Mesenchymal stem cell (in vitro differentiated cells and primary cell): Measurements from ENCODE around the gene SCN2B.

Experiments
- DNase-seq: peaks from one replicate; pipeline ENCODE4 v3.0.0-alpha.2; 2013
- H2AFZ ChIP-seq: one replicate; pipeline ENCODE4 v1.6.1; 2013; ENCODE audit warnings: low read depth, mild to moderate bottlenecking, control low read depth, inconsistent platforms, low read length, moderate library complexity
- H2AK5ac ChIP-seq: 2 replicates; pipeline ENCODE4 v1.6.1; 2013; ENCODE audit warnings: low read length, moderate library complexity, mild to moderate bottlenecking, inconsistent platforms; ENCODE audit not compliant: severe bottlenecking
- H2BK120ac ChIP-seq: one replicate; pipeline ENCODE4 v1.6.1; 2013; ENCODE audit warnings: low read depth, mild to moderate bottlenecking, inconsistent platforms, low read length, moderate library complexity
- H2BK12ac ChIP-seq, 2 experiments: one replicate each; pipeline ENCODE4 v1.6.1; 2013; ENCODE audit warnings: inconsistent platforms in 2 of 2, low read length in 2 of 2, mild to moderate bottlenecking in 2 of 2, moderate library complexity in 2 of 2, control low read depth in 1 of 2
- H2BK15ac ChIP-seq: one replicate; pipeline ENCODE4 v1.6.1; 2013; ENCODE audit warnings: mild to moderate bottlenecking, low read depth, inconsistent platforms; ENCODE audit not compliant: poor library complexity, severe bottlenecking
- H2BK5ac ChIP-seq: 2 replicates; pipeline ENCODE4 v1.6.1; 2013; ENCODE audit warnings: low read depth, mild to moderate bottlenecking, low read length, control low read depth, inconsistent platforms; ENCODE audit not compliant: poor library complexity, severe bottlenecking
- H3K14ac ChIP-seq, 2 experiments: one replicate each; pipeline ENCODE4 v1.6.1; 2013; ENCODE audit warnings: inconsistent platforms in 2 of 2, low read length in 2 of 2, control low read depth in 1 of 2, mild to moderate bottlenecking in 1 of 2, moderate library complexity in 1 of 2
- H3K18ac ChIP-seq, 2 experiments: one replicate each; pipeline ENCODE4 v1.6.1; 2013; ENCODE audit warnings: inconsistent platforms in 2 of 2, low read length in 2 of 2, control low read depth in 1 of 2, low read depth in 1 of 2, mild to moderate bottlenecking in 1 of 2
- H3K23ac ChIP-seq, 2 experiments: one replicate each; pipeline ENCODE4 v1.6.1; 2013; ENCODE audit warnings: inconsistent platforms in 2 of 2, low read length in 2 of 2, mild to moderate bottlenecking in 2 of 2, moderate library complexity in 2 of 2, control low read depth in 1 of 2
- H3K27ac ChIP-seq: 2 replicates; pipeline ENCODE4 v1.5.1; 2013; ENCODE audit warnings: mild to moderate bottlenecking, moderate library complexity, low read length, control low read depth, inconsistent platforms; ENCODE audit not compliant: poor library complexity, severe bottlenecking
- H3K27me3 ChIP-seq, 2 experiments: 2 replicates each; pipeline versions ENCODE4 v1.6.1 to v1.7.0; 2013; ENCODE audit warnings: low read length in 2 of 2, mild to moderate bottlenecking in 2 of 2, moderate library complexity in 2 of 2, control low read depth in 1 of 2, inconsistent platforms in 1 of 2; ENCODE audit not compliant: control insufficient read depth in 1 of 2, insufficient read depth in 1 of 2
- H3K36me3 ChIP-seq, 2 experiments: 2 replicates each; pipeline versions ENCODE4 v1.6.1 to v1.7.0; 2013; ENCODE audit warnings: low read length in 2 of 2, control low read depth in 1 of 2, inconsistent platforms in 1 of 2, low read depth in 1 of 2, mild to moderate bottlenecking in 1 of 2; ENCODE audit not compliant: insufficient read depth in 2 of 2, control insufficient read depth in 1 of 2
- H3K4ac ChIP-seq, 2 experiments: one replicate each; pipeline ENCODE4 v1.6.1; 2013; ENCODE audit warnings: inconsistent platforms in 2 of 2, low read length in 2 of 2, mild to moderate bottlenecking in 2 of 2, moderate library complexity in 2 of 2, control low read depth in 1 of 2, low read depth in 1 of 2
- H3K4me1 ChIP-seq: 2 replicates; pipeline ENCODE4 v1.6.1; 2013; ENCODE audit warnings: low read depth, low read length, control low read depth; ENCODE audit not compliant: control insufficient read depth, insufficient read depth
- H3K4me2 ChIP-seq: 2 replicates; pipeline ENCODE4 v1.6.1; 2013; ENCODE audit warnings: low read length, mild to moderate bottlenecking, inconsistent platforms; ENCODE audit not compliant: poor library complexity, severe bottlenecking
- H3K4me3 ChIP-seq, 2 experiments: 2 replicates each; pipeline versions ENCODE4 v1.5.1 to v1.7.0; 2013; ENCODE audit warnings: low read length in 2 of 2, mild to moderate bottlenecking in 2 of 2, control low read depth in 1 of 2, low read depth in 1 of 2; ENCODE audit not compliant: insufficient read depth in 1 of 2
- H3K79me1 ChIP-seq: replicated peaks from 2 replicates; pipeline ENCODE4 v1.6.1; 2013; ENCODE audit warnings: mild to moderate bottlenecking, control low read depth, low read length, inconsistent platforms; ENCODE audit not compliant: poor library complexity, severe bottlenecking
- H3K9ac ChIP-seq: 2 replicates; pipeline ENCODE4 v1.7.0; 2013; ENCODE audit warnings: mild to moderate bottlenecking, low read length, moderate library complexity
- H3K9me3 ChIP-seq: 2 replicates; pipeline ENCODE4 v1.7.0; 2013; ENCODE audit warnings: mild to moderate bottlenecking, low read length; ENCODE audit not compliant: control insufficient read depth
- H4K8ac ChIP-seq: one replicate; pipeline ENCODE4 v1.6.1; 2013; ENCODE audit warnings: inconsistent platforms, mild to moderate bottlenecking, low read length, moderate library complexity
- H4K91ac ChIP-seq: one replicate; pipeline ENCODE4 v1.6.1; 2013; ENCODE audit warnings: mild to moderate bottlenecking, low read length, inconsistent platforms
- WGBS: methylation state at CpG from one replicate; pipeline ENCODE4 v1.1.7; 2013; ENCODE audit warnings: mixed read lengths; 5-methylcytosine and 5-hydroxymethylcytosine counted together

Gene SCN2B

GRCh38 chr11:118214210-118214914 is 37.9 kb upstream of the SCN2B start:
- Histone ChIP-seq H3K23ac (no peak overlapping the region), H4K91ac (no peak overlapping the region), H3K9me3 (no peaks in the 10 kb centered on the region), H3K4me1 (no peaks in the 10 kb centered on the region), H2AFZ (no peak overlapping the region), H3K14ac (no peak overlapping the region), H3K36me3 (no peaks in the 10 kb centered on the region), H3K79me1 (no peaks in the 10 kb centered on the region), H2BK12ac (no peak overlapping the region), H2BK120ac (no peak overlapping the region), H2AK5ac (no peak overlapping the region), H3K27me3 (peaks cover 58 to 81% of the 10 kb centered on the region in 2 experiments), H3K18ac (no peak overlapping the region), H2BK15ac (no peak overlapping the region), H3K27ac (no peak overlapping the region), H4K8ac (no peak overlapping the region), H2BK5ac (no peak overlapping the region), H3K9ac (no peak overlapping the region), H3K4ac (no peak overlapping the region), H3K4me3 (no peak overlapping the region), H3K4me2 (no peak overlapping the region)
- WGBS = 73% methylated on average over 6 of the region's 6 CpGs
- DNase-seq = no peak

- Histone ChIP-seq H3K4me1 (no peaks in the 10 kb centered on the region), H3K36me3 (no peaks in the 10 kb centered on the region), H3K4me3 (no peak overlapping the region), H2AK5ac (no peak overlapping the region), H4K8ac (no peak overlapping the region), H3K27ac (no peak overlapping the region), H3K14ac (no peak overlapping the region), H2BK12ac (no peak overlapping the region), H4K91ac (no peak overlapping the region), H3K27me3 (peaks cover 60 to 81% of the 10 kb centered on the region in 2 experiments), H3K4ac (no peak overlapping the region), H2BK15ac (no peak overlapping the region), H3K18ac (no peak overlapping the region), H2AFZ (no peak overlapping the region), H3K4me2 (no peak overlapping the region), H2BK5ac (no peak overlapping the region), H3K9ac (no peak overlapping the region), H3K23ac (no peak overlapping the region), H2BK120ac (no peak overlapping the region), H3K9me3 (no peaks in the 10 kb centered on the region), H3K79me1 (no peaks in the 10 kb centered on the region)
- WGBS = 69% methylated on average over 1 of the region's 2 CpGs
- no peak for DNase-seq
Observed at GRCh38 chr11:118213781-118214180, 37.3 kb upstream of the SCN2B start.

GRCh38 chr11:118213201-118213600 is 36.8 kb upstream of the SCN2B start:
- H2BK15ac ChIP-seq = no peak overlapping the region
- H3K9me3 ChIP-seq = no peaks in the 10 kb centered on the region
- peaks cover 63 to 87% of the 10 kb centered on the region in 2 experiments for H3K27me3 ChIP-seq
- H3K18ac ChIP-seq = no peak overlapping the region
- no peak overlapping the region for H3K14ac ChIP-seq
- H3K4ac ChIP-seq = no peak overlapping the region
- H2AFZ ChIP-seq = no peak overlapping the region
- no peak overlapping the region for H3K4me2 ChIP-seq
- no peaks in the 10 kb centered on the region for H3K79me1 ChIP-seq
- H2BK12ac ChIP-seq = no peak overlapping the region
- no peak for DNase-seq
- no peak overlapping the region for H3K9ac ChIP-seq
- H3K27ac ChIP-seq = no peak overlapping the region
- no peak overlapping the region for H2BK120ac ChIP-seq
- no peaks in the 10 kb centered on the region for H3K4me1 ChIP-seq
- no peak overlapping the region for H3K23ac ChIP-seq
- no peak overlapping the region for H2BK5ac ChIP-seq
- no peak overlapping the region for H4K8ac ChIP-seq
- no peak overlapping the region for H3K4me3 ChIP-seq
- no peak overlapping the region for H4K91ac ChIP-seq
- H3K36me3 ChIP-seq = no peaks in the 10 kb centered on the region
- H2AK5ac ChIP-seq = no peak overlapping the region
- 88% methylated on average over 3 of the region's 4 CpGs for WGBS

DNA sequence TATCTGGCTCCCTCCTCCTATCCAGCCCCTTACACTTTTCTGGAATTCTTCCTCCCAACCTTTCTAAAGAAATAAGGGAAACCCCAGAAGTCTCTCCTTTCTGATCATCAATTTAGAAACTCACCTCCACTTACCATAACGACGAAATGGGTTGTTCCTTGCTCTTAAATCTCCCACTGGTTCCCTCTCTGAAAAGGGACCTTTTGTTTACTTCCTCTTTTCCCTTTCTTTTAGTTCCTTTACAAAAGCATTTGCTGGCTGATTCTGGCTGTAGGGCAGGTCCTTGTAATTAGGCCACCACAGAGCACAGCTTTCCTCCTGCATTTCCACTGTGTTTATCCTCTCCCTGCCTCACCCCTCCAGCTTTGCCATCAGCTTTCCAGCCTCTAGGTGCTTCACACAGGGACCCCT is 36.3 kb upstream of the SCN2B start:
- no peaks in the 10 kb centered on the region for H3K4me1 ChIP-seq
- H3K4me2 ChIP-seq = no peak overlapping the region
- H3K23ac ChIP-seq = no peak overlapping the region
- no peak overlapping the region for H2AK5ac ChIP-seq
- H3K79me1 ChIP-seq = no peaks in the 10 kb centered on the region
- no peak overlapping the region for H3K4me3 ChIP-seq
- no peak overlapping the region for H4K8ac ChIP-seq
- H3K27ac ChIP-seq = no peak overlapping the region
- no peak overlapping the region for H4K91ac ChIP-seq
- no peak overlapping the region for H2BK120ac ChIP-seq
- 85% methylated on average over 2 of the region's 2 CpGs for WGBS
- peaks cover 67 to 91% of the 10 kb centered on the region in 2 experiments for H3K27me3 ChIP-seq
- H3K4ac ChIP-seq = no peak overlapping the region
- no peak overlapping the region for H3K14ac ChIP-seq
- H2BK12ac ChIP-seq = no peak overlapping the region
- no peak overlapping the region for H3K9ac ChIP-seq
- H2BK15ac ChIP-seq = no peak overlapping the region
- H3K18ac ChIP-seq = no peak overlapping the region
- no peak overlapping the region for H2AFZ ChIP-seq
- H3K36me3 ChIP-seq = no peaks in the 10 kb centered on the region
- no peak for DNase-seq
- H2BK5ac ChIP-seq = no peak overlapping the region
- H3K9me3 ChIP-seq = no peaks in the 10 kb centered on the region
